Central memory CD8-positive, alpha-beta T cell (primary cell): ENCODE data around the gene DCBLD2.

ENCODE experiments used
- ATAC-seq: fragments of 150-1000 bp; cut with Tn5 transposase; replicated peaks from 2 replicates; pipeline ENCODE4 v1.10.0; 2022; ENCODE audit warnings: mild to moderate bottlenecking, moderate FRiP score, moderate number of reproducible peaks; ENCODE audit not compliant: poor library complexity, severe bottlenecking; ENCODE audit errors: extremely low read depth
- DNase-seq, 2 donors: peaks; one replicate each; pipeline ENCODE4 v3.0.0; 2021; ENCODE audit warnings: low spot score in 2 of 2
- H3K27ac Mint-ChIP-seq: one replicate; pipeline ENCODE4 v1.8.0; 2022; ENCODE audit warnings: low read depth, mild to moderate bottlenecking, moderate library complexity, mixed read lengths
- H3K27me3 Mint-ChIP-seq: one replicate; pipeline ENCODE4 v1.8.0; 2022; ENCODE audit warnings: mixed read lengths
- H3K36me3 Mint-ChIP-seq: one replicate; pipeline ENCODE4 v1.8.0; 2022; ENCODE audit warnings: mild to moderate bottlenecking, moderate library complexity, mixed read lengths; ENCODE audit not compliant: insufficient read depth
- H3K4me1 Mint-ChIP-seq: one replicate; pipeline ENCODE4 v1.8.0; 2022; ENCODE audit warnings: mixed read lengths
- H3K4me3 Mint-ChIP-seq: one replicate; pipeline ENCODE4 v1.8.0; 2022; ENCODE audit warnings: mild to moderate bottlenecking, moderate library complexity, mixed read lengths
- H3K9me3 Mint-ChIP-seq: one replicate; pipeline ENCODE4 v1.8.0; 2022; ENCODE audit warnings: mixed read lengths

Gene DCBLD2

DNA sequence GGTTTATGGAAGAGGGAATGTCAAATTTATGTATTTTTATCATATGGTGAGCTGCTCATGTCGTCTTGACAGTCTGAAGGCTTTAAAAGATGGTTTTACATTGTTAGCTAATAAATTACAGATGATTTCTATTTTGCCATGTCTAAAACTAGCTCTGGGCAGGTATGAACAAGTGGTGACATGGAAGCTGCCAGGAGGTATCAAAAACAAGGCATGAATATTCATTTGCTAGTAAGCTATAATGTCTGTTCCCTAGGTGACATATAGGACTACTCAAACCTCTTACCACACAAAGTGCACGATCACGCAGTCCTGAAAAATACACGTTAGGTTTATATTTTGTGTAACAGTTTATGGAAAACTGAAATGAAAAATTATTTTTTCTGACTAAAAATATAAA lies 103.6 kb downstream of the DCBLD2 start:
- DNase-seq (no peak), ATAC-seq (no peak)
- Mint-ChIP-seq H3K36me3 (peaks cover 2% of the 10 kb centered on the region), H3K4me3 (no peak overlapping the region), H3K9me3 (no peaks in the 10 kb centered on the region), H3K4me1 (no peaks in the 10 kb centered on the region), H3K27me3 (peaks cover 22% of the 10 kb centered on the region), H3K27ac (no peak overlapping the region)

DNA sequence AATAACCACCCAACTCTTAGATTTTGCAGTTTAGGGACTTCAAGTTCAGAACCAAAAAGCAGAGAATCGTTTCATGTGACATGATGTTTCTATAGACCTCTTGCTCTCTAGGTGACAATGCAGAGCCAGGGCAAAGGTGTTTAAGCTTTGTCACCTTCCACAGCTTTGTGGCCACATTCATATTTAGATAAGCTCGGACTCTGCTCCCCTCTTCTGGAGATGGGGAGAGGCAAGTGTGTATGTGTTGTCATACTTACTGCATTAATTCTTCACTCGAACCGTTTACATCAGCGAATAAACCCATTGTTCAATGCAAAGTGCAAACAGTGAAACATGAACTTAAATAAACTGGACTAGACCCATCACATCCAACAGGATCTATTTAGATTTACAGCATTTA lies 105.2 kb downstream of the DCBLD2 start:
- DNase-seq (no peak), ATAC-seq (no peak)
- H3K27ac Mint-ChIP-seq, result no peak overlapping the region
- peaks cover 2% of the 10 kb centered on the region for H3K36me3 Mint-ChIP-seq
- H3K4me1 Mint-ChIP-seq, result no peaks in the 10 kb centered on the region
- no peak overlapping the region for H3K4me3 Mint-ChIP-seq
- no peaks in the 10 kb centered on the region for H3K9me3 Mint-ChIP-seq
- peaks cover 31% of the 10 kb centered on the region for H3K27me3 Mint-ChIP-seq

DNA sequence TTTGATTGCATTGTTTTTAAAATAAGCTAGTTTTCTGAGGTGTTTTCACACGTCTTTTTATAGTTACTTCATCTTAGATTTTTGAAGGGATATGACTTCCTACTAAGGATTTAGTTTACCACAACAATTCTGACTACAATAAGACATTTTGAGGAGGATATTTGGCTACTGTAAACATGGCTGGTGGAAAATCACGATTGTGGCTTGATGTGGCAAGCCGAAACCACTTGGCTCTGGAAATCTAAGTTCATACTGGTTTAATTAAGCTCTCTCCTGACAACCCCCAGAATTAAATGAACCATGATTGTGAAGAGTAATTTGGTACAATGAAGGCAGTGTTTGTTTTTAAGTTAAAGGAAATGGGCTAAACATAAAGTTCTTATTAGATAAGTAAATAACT lies 107.5 kb downstream of the DCBLD2 start:
- H3K9me3 Mint-ChIP-seq, result no peaks in the 10 kb centered on the region
- no peak for ATAC-seq
- H3K27me3 Mint-ChIP-seq, result peaks cover 46% of the 10 kb centered on the region
- no peak overlapping the region for H3K4me3 Mint-ChIP-seq
- H3K4me1 Mint-ChIP-seq, result no peaks in the 10 kb centered on the region
- DNase-seq, result no peak
- peaks cover 2% of the 10 kb centered on the region for H3K36me3 Mint-ChIP-seq
- H3K27ac Mint-ChIP-seq, result no peak overlapping the region

DNA sequence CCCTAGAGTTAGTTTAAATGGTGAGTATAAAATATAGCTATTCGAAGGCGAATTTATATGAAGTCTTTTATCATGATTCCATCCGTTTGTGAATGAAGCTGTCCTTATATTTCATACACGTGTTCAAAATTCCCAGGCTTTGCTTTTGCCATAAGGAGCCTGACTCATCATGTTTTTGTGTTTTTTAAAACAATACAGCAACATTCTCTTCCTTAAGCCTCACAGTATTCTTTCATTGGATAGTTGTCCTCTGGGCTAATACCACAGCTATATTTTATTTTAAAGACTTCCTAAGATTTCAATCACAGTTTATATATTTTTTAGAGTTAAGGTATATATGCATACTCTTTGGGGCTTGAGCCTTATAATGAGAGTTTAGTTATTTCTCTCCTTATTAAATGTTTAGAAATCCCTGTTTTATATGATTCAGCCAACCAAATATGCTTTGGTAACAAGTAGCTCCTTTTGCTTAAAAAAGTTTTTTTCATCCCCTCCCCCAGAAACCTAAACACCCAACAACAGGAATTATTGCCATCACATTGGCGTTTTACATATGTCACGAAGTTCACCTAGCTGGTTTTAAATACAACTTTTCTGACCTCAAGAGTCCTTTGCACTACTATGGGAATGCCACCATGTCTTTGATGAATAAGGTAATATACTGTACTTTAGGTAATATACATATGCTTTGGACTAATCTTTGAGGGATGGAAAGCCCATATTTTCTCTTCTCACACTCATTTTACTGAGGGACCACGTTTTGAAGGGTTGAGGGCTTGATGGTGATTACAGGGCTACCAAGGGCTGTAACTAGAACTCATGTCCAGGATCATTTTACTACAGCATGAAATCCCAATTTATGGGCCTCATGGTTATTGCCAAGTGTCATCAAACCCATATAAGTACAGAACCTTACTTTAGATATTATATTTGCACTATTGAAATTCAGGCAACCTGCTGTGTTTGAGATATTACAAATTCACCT lies 109.9 kb downstream of the DCBLD2 start:
- Mint-ChIP-seq H3K27ac (no peak overlapping the region), H3K4me1 (no peaks in the 10 kb centered on the region), H3K27me3 (peaks cover 51% of the 10 kb centered on the region), H3K4me3 (no peak overlapping the region), H3K9me3 (no peaks in the 10 kb centered on the region), H3K36me3 (peaks cover 2% of the 10 kb centered on the region)
- ATAC-seq (no peak), DNase-seq (no peak)

DNA sequence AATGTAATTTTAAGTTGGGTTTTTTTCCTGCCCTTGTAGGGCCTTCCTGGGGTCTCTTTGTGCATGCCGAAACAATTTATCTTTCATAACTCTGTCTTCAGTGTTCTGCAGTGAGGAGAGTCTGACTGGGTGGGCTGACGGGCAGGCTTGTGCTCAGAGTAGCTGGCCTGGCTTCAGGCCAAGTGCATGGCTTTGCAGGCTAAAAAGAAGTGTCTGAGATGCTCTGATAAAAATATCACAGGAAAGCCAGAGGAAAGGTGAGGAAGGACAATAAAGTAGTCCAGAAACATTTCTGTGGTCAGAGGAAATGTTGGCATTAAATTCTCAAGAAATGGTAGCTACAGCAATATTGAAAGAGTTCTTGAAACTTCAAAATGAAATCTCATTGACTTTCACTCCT lies 112.8 kb downstream of the DCBLD2 start:
- Mint-ChIP-seq H3K36me3 (no peaks in the 10 kb centered on the region), H3K9me3 (no peaks in the 10 kb centered on the region), H3K4me1 (no peaks in the 10 kb centered on the region), H3K4me3 (no peak overlapping the region), H3K27ac (no peak overlapping the region), H3K27me3 (peaks cover 50% of the 10 kb centered on the region)
- DNase-seq (no peak), ATAC-seq (no peak)

DNA sequence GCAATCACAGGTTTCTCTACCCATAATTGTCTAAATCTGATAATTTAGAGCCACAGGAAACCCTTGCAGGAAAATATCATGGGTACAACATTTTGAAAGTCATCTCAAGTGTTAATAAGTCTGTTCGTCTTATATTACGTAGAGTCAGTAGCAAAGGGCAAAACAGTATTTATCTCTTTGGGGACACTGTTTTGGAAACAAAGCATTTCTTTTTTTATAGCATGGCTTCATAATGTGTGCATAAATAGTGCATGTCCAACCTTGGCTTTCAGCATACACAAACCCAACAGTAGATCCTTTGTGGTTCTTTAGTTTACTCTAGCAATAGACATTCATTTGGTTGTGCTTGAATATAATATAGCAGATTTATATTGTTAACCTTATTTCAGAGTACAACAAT lies 114.3 kb downstream of the DCBLD2 start:
- Mint-ChIP-seq H3K27ac (no peak overlapping the region), H3K36me3 (peaks cover 3% of the 10 kb centered on the region), H3K9me3 (no peaks in the 10 kb centered on the region), H3K4me3 (no peak overlapping the region), H3K27me3 (peaks cover 46% of the 10 kb centered on the region), H3K4me1 (no peaks in the 10 kb centered on the region)
- no peak for DNase-seq
- no peak for ATAC-seq

DNA sequence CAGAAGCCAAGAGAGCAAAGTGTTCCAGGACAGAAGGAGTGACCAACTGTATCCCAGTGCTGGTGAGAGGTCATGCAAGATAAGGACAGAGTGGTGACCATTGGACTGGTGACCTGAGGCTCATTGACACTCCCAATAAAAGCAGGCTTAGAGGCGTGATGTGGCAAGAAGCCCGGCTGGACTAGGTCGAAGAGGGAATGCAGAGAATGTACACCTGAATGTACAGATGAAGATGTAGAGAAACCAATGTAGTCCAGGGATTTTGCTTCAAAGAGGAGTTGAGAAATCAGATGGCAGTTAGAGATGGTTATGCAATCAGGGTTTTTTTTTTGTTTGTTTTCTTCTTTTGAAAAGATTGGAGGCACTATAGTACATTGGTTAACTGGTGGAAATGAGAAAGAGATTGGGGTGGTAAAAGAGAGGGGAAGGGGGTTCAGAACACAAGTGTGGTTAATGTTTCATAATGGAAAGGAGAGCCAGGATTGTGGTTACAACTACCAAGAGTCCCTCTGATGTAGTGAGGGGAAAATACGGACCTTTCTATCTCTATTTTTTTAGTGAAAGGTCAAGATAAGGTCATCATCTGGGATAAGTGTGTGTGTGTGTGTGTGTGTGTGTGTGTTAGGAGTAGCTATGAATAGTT lies 115.0 kb downstream of the DCBLD2 start:
- no peak overlapping the region for H3K27ac Mint-ChIP-seq
- H3K4me1 Mint-ChIP-seq, result no peaks in the 10 kb centered on the region
- ATAC-seq (no peak), DNase-seq (no peak)
- no peak overlapping the region for H3K4me3 Mint-ChIP-seq
- H3K36me3 Mint-ChIP-seq, result peaks cover 3% of the 10 kb centered on the region
- H3K9me3 Mint-ChIP-seq, result no peaks in the 10 kb centered on the region
- H3K27me3 Mint-ChIP-seq, result peaks cover 39% of the 10 kb centered on the region

DNA sequence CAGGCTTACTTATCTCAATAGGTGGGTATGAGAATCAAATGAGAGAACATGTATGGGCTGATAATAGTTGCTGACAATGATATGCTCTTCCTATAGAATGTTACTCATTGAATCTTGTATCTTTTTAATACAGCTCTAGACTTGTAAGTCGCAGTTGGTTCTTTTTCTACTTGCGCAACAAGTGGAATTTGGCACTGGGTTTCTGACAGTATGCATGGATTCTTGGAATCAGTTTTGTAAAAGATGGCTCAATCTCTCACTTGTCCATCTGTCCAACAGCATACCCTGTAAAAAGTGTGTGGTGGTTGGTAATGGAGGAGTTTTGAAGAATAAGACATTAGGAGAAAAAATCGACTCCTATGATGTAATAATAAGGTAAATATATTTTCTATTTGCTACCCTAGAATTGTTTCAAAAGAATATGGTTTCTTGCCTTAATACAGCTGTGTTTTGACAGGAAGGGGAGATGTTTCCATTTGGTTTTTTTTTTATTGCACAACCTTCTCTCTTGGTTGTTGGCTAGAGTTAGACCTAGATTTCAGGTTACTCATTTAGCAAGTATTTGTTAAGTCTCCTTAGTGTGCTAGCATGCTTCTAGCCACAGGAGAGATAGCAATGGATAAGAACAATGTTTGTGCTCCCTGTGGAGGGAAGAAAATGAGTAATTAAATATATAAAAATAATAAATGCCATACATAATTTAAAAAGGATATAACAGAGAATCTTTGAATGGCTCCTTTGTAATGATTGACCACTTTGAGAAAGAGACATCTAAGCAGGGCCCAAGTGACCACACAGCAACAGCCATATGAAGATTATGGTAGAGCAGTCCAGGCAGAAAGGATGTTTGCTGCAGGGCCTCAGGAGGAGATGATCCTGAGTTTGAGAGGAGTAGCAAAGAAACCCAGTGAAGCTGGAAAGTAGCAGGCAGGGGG lies 116.6 kb downstream of the DCBLD2 start:
- Mint-ChIP-seq H3K27ac (no peak overlapping the region), H3K9me3 (no peaks in the 10 kb centered on the region), H3K36me3 (peaks cover 3% of the 10 kb centered on the region), H3K27me3 (peaks cover 35% of the 10 kb centered on the region), H3K4me1 (no peaks in the 10 kb centered on the region), H3K4me3 (no peak overlapping the region)
- ATAC-seq, result no peak
- no peak for DNase-seq

DNA sequence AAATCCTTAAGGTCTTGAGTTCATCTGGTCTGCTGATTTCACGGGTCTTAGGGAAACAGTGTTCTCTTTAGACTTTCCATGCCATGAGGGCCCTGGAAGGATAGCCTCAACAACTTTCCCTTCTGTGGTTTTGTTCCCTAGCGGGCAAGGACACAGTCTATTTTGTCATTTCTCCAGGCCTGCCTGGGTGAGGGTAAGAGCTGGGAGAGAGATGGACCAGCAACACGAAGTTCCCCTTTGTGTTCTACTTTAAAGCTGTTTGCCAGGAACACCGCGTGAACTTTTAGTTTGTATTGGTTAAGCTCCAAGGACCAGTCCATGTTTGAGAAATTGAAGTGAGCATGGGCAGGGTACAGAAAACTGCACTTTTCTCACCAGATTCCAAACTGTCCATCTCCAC lies 117.5 kb downstream of the DCBLD2 start:
- Mint-ChIP-seq H3K27me3 (peaks cover 36% of the 10 kb centered on the region), H3K27ac (no peak overlapping the region), H3K4me1 (no peaks in the 10 kb centered on the region), H3K9me3 (no peaks in the 10 kb centered on the region), H3K4me3 (no peak overlapping the region), H3K36me3 (peaks cover 3% of the 10 kb centered on the region)
- no peak for DNase-seq
- no peak for ATAC-seq

DNA sequence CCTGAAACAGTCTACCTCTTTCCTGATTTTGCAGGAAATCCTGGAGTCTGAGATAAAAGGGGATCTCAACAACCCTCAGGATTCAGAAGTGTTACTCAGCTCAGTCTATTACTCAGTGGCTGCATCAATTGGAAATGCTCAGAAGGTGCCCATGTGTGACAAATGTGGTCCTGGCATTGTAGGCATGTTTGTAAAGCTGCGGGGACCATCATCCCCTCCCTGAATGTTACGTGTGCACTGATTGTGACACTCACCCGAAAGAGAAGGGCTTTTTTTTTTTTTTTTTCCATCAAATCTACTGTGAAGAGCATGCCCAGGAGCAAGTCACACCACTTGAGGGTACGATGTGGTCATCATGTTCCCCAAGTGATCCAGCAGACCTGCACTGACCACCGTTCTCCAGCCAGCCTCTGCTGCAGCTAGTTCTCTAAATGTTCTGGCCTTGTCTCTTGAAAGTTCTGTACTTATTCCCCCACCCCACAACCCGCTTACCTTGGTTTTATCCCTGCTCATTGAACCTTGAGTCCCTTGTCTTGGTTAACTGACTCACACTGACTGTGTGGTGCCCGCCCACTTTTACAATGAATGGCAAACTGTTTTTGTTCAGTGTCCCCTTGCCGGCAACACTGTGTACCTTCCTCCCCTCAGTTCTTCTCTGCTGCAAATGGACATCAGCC lies 118.5 kb downstream of the DCBLD2 start:
- H3K36me3 Mint-ChIP-seq, result peaks cover 3% of the 10 kb centered on the region
- H3K27ac Mint-ChIP-seq, result no peak overlapping the region
- no peaks in the 10 kb centered on the region for H3K9me3 Mint-ChIP-seq
- H3K27me3 Mint-ChIP-seq, result peaks cover 47% of the 10 kb centered on the region
- ATAC-seq, result no peak
- no peaks in the 10 kb centered on the region for H3K4me1 Mint-ChIP-seq
- no peak overlapping the region for H3K4me3 Mint-ChIP-seq
- DNase-seq, result no peak

DNA sequence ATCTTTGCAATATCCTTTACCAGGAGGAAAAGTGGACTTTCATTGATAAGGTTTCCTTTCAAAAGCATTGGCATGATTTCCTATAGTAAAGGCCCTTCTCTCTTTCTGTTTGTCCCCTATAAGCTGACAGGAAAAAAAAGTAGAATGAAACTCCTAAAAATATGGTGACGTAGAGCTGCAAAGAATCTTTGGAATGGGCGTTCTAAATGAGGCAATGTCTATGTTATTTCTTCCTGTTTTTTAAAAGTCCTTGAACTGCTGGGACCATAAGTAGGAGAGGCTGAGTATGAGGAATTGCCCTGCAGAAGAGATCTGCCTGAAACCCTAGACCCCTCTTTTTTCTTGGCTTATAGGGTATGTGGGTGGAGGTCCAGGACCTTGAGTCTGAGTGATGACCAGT lies 121.2 kb downstream of the DCBLD2 start:
- DNase-seq (no peak), ATAC-seq (no peak)
- Mint-ChIP-seq H3K36me3 (peaks cover 3% of the 10 kb centered on the region), H3K4me3 (no peak overlapping the region), H3K27me3 (peaks cover 50% of the 10 kb centered on the region), H3K9me3 (no peaks in the 10 kb centered on the region), H3K4me1 (no peaks in the 10 kb centered on the region), H3K27ac (no peak overlapping the region)
